Natural killer cell (primary cell): ENCODE data around the gene MYNN. TPM values are rescaled to one million over a fixed set of nuclear protein-coding genes. Genes with fewer than 3 reads are reported as not detected.

Source experiments
- ATAC-seq, 3 donors: fragments of 150-1000 bp in 2 of 3; fragments of 200-7000 bp in 1 of 3; cut with Tn5 transposase; 1 replicate in 1 of 3; 2 replicates in 2 of 3; pipeline ENCODE4 v1.10.0; 2021; ENCODE audit warnings: mild to moderate bottlenecking in 2 of 3, moderate library complexity in 2 of 3
- DNase-seq, 2 donors: peaks; one replicate each; pipeline versions ENCODE4 v3.0.0 to v3.0.0-alpha.2; 2013 to 2021; ENCODE audit warnings: mixed read lengths in 1 of 2
- H3K27ac ChIP-seq: one replicate; pipeline ENCODE4 v1.5.1; 2013; ENCODE audit warnings: mild to moderate bottlenecking, low read length
- H3K27me3 ChIP-seq: one replicate; pipeline ENCODE4 v1.6.1; 2013; ENCODE audit warnings: low read length; ENCODE audit not compliant: control insufficient read depth, insufficient read depth
- H3K36me3 ChIP-seq: one replicate; pipeline ENCODE4 v1.6.1; 2013; ENCODE audit warnings: low read length; ENCODE audit not compliant: control insufficient read depth, insufficient read depth
- H3K4me1 ChIP-seq: one replicate; pipeline ENCODE4 v1.6.1; 2013; ENCODE audit warnings: low read length; ENCODE audit not compliant: control insufficient read depth, insufficient read depth
- H3K4me3 ChIP-seq: one replicate; pipeline ENCODE4 v1.5.1; 2013; ENCODE audit warnings: low read length
- H3K9me3 ChIP-seq: one replicate; pipeline ENCODE4 v1.6.1; 2013; ENCODE audit warnings: low read length; ENCODE audit not compliant: control insufficient read depth, insufficient read depth
- H3K27ac Mint-ChIP-seq, 2 donors: one replicate each; pipeline ENCODE4 v1.8.0; 2022; ENCODE audit warnings: mild to moderate bottlenecking in 2 of 2, mixed read lengths in 2 of 2, moderate library complexity in 1 of 2
- H3K27me3 Mint-ChIP-seq, 2 donors: one replicate each; pipeline ENCODE4 v1.8.0; 2022; ENCODE audit warnings: low read depth in 2 of 2, mixed read lengths in 2 of 2
- H3K36me3 Mint-ChIP-seq: one replicate; pipeline ENCODE4 v1.8.0; 2022; ENCODE audit warnings: mixed read lengths
- H3K4me1 Mint-ChIP-seq, 2 donors: one replicate each; pipeline ENCODE4 v1.8.0; 2022; ENCODE audit warnings: mixed read lengths in 2 of 2
- H3K4me3 Mint-ChIP-seq: one replicate; pipeline ENCODE4 v1.8.0; 2022; ENCODE audit warnings: mild to moderate bottlenecking, moderate library complexity, mixed read lengths
- H3K9me3 Mint-ChIP-seq, 2 donors: one replicate each; pipeline ENCODE4 v1.8.0; 2022; ENCODE audit warnings: mixed read lengths in 2 of 2
- WGBS: methylation state at CpG from one replicate; pipeline ENCODE4 v1.1.7; 2013; ENCODE audit warnings: missing lambda C conversion rate; ENCODE audit not compliant: insufficient coverage; 5-methylcytosine and 5-hydroxymethylcytosine counted together
- intact Hi-C: fragments of 100-400 bp; cut with micrococcal nuclease; formaldehyde crosslinking; loops from one replicate; pipeline ENCODE4 v1.14.2; 2022
- total RNA-seq, 4 donors: library from RNA; stranded (reverse); fragments of 120-200 nt in 1 of 4; gene quantifications; one replicate each; pipeline versions ENCODE4 v1.2.3 to v1.2.4, GENCODE V29; 2013 to 2022
- TF ChIP-seq, protein P1 (sequence below): fragments of 200-600 bp; IDR thresholded peaks from one replicate; pipeline ENCODE4 v1.8.0; 2022; ENCODE audit warnings: antibody characterized with exemption

Gene MYNN
- total RNA-seq, 3 donors from 2014 or later (not counting 1 experiment from before 2014, with no cell fraction given) = 19.5 to 29.9 (median 29.2) TPM

DNA sequence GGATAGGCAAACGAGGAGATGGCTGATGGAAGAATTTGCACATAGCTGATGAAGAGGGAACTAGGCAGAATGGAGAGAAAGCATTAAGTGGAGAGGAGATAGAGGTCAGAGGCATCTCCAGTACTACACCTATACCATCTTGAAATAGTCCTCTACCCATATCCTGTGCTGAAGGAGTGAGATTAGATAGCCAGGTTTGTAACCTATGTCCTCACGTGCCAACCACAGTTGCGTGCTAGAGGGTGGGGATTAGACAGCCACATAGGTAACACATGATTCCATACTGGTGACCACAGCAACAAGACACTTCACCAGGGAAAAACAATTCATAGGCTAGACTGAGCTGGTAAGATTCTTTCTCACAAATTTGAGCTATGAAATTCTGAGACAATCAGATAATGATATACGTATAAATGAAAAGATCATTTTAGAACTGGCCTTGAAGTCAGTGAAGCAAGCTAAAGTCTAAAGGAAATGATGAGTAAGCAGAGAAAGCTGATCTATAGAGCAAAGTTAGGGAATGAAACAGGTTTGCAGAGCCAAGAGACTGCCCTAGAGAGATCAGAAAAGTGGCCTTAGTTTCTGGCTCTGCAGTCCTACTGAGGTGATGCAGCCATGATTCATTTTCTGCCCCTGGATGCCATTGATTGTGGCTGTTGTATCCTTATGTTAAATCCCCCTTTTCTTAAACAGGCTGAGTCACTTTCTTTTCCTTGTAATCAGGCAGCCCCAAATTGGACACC lies 17.7 kb downstream of the MYNN start:
- intact Hi-C loops = no loop called here
- H3K9me3 ChIP-seq = no peaks in the 10 kb centered on the region
- no peak for DNase-seq
- TF ChIP-seq, protein P1, sequence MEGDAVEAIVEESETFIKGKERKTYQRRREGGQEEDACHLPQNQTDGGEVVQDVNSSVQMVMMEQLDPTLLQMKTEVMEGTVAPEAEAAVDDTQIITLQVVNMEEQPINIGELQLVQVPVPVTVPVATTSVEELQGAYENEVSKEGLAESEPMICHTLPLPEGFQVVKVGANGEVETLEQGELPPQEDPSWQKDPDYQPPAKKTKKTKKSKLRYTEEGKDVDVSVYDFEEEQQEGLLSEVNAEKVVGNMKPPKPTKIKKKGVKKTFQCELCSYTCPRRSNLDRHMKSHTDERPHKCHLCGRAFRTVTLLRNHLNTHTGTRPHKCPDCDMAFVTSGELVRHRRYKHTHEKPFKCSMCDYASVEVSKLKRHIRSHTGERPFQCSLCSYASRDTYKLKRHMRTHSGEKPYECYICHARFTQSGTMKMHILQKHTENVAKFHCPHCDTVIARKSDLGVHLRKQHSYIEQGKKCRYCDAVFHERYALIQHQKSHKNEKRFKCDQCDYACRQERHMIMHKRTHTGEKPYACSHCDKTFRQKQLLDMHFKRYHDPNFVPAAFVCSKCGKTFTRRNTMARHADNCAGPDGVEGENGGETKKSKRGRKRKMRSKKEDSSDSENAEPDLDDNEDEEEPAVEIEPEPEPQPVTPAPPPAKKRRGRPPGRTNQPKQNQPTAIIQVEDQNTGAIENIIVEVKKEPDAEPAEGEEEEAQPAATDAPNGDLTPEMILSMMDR = no peak
- 77% methylated on average over 4 of the region's 4 CpGs for WGBS
- no peak overlapping the region for H3K27ac ChIP-seq
- H3K4me1 Mint-ChIP-seq = peaks cover 5 to 15% of the 10 kb centered on the region in 2 donors
- H3K27ac Mint-ChIP-seq = peak overlapping the region in 1 of 2 donors; percentile 32
- no peak overlapping the region for H3K4me3 Mint-ChIP-seq
- no peaks in the 10 kb centered on the region for H3K4me1 ChIP-seq
- H3K27me3 ChIP-seq = no peaks in the 10 kb centered on the region
- no peak overlapping the region for H3K4me3 ChIP-seq
- peaks cover 8% of the 10 kb centered on the region for H3K36me3 Mint-ChIP-seq
- H3K36me3 ChIP-seq = peaks cover 26% of the 10 kb centered on the region
- ATAC-seq = no peak
- no peaks in the 10 kb centered on the region for H3K27me3 Mint-ChIP-seq
- no peaks in the 10 kb centered on the region for H3K9me3 Mint-ChIP-seq

DNA sequence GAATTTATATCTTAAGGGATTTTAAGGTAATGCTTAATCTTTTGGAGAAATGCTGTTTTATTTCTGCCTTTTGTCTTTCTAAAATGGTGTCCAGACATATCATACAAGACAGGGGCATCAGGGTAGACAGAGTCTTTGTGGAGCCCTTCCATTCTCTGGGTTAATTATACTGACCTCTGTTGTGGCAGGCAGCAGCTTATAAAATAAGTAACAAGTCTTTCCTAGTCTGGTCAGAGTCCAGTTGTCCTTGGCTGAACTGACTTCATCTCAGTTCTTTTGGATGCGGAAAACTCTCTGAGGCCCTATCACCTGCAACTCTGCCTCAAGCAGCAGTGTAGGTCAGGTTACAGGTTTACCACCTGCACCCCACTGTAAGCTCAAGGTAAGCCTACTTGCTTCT lies 19.2 kb downstream of the MYNN start:
- H3K4me3 ChIP-seq = no peak overlapping the region
- Mint-ChIP-seq H3K27ac (no peak overlapping the region), H3K4me1 (peaks cover 5 to 15% of the 10 kb centered on the region in 2 donors), H3K4me3 (no peak overlapping the region), H3K9me3 (no peaks in the 10 kb centered on the region), H3K27me3 (no peaks in the 10 kb centered on the region), H3K36me3 (no peaks in the 10 kb centered on the region)
- H3K9me3 ChIP-seq = no peaks in the 10 kb centered on the region
- no peak overlapping the region for H3K27ac ChIP-seq
- DNase-seq (no peak), ATAC-seq (no peak)
- TF ChIP-seq, protein P1 = no peak
- H3K27me3 ChIP-seq = no peaks in the 10 kb centered on the region
- H3K4me1 ChIP-seq = no peaks in the 10 kb centered on the region
- peaks cover 12% of the 10 kb centered on the region for H3K36me3 ChIP-seq
- WGBS = 96% methylated on average over 1 of the region's 1 CpG
- intact Hi-C loops = no loop called here

DNA sequence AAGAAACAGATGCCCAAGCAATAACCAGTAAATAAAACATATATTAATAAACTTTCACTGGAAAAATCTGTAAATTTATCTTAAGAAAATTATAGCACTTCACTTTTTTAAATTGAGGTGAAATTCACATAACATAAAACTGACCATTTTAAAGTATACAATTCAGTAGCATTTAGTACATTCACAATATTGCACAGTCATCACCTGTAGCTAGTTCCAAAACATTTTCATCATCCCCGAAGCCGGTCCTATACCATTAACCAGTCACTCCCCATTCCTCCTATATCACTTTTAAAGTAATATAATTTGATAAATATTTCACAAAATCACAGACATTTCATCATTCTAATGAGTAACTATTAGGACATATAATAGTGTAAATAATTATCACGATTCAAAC lies 31.5 kb downstream of the MYNN start:
- Mint-ChIP-seq H3K4me1 (no peaks in the 10 kb centered on the region), H3K27ac (no peak overlapping the region), H3K9me3 (no peaks in the 10 kb centered on the region), H3K27me3 (no peaks in the 10 kb centered on the region), H3K36me3 (no peaks in the 10 kb centered on the region), H3K4me3 (no peak overlapping the region)
- no peak for DNase-seq
- intact Hi-C loops = no loop called here
- Histone ChIP-seq H3K9me3 (no peaks in the 10 kb centered on the region), H3K36me3 (no peaks in the 10 kb centered on the region), H3K4me1 (no peaks in the 10 kb centered on the region), H3K27me3 (no peaks in the 10 kb centered on the region), H3K4me3 (no peak overlapping the region), H3K27ac (no peak overlapping the region)
- TF ChIP-seq, protein P1 = no peak
- WGBS = no CpG with 5 or more reads among the region's 3 CpGs
- no peak for ATAC-seq
